ENCODE data around the gene SMIM15.

The SMIM15 gene

DNA sequence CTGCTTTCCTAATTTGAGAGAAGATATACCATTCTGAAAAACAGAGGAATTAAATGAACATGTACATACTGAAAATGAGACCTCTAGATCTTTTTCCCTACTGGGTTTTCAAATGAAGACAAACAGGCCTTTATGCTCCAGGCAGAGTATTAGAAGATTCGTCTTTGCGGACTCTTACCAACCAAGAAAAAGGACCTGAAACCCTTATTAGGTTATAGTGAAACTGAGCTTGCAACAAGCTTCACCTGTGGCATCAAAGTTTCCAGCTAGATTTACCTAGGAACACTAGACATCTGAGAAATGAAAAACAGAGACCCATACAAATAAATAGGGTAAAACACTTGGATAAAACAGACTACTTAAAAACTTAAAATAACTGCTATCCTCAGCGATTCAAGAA, 46.3 kb downstream of the SMIM15 start:
- TF ChIP-seq POLR2AphosphoS5 (IDR thresholded peaks at IDR 0.05; ENCODE audit: low read depth) (no peak), GABPA (IDR thresholded peaks at IDR 0.05; ENCODE audit: low read depth) (no peak), SPI1 (IDR thresholded peaks at IDR 0.05; ENCODE audit: borderline replicate concordance, low read depth) (no peak)
- TF ChIP-seq, protein P1, sequence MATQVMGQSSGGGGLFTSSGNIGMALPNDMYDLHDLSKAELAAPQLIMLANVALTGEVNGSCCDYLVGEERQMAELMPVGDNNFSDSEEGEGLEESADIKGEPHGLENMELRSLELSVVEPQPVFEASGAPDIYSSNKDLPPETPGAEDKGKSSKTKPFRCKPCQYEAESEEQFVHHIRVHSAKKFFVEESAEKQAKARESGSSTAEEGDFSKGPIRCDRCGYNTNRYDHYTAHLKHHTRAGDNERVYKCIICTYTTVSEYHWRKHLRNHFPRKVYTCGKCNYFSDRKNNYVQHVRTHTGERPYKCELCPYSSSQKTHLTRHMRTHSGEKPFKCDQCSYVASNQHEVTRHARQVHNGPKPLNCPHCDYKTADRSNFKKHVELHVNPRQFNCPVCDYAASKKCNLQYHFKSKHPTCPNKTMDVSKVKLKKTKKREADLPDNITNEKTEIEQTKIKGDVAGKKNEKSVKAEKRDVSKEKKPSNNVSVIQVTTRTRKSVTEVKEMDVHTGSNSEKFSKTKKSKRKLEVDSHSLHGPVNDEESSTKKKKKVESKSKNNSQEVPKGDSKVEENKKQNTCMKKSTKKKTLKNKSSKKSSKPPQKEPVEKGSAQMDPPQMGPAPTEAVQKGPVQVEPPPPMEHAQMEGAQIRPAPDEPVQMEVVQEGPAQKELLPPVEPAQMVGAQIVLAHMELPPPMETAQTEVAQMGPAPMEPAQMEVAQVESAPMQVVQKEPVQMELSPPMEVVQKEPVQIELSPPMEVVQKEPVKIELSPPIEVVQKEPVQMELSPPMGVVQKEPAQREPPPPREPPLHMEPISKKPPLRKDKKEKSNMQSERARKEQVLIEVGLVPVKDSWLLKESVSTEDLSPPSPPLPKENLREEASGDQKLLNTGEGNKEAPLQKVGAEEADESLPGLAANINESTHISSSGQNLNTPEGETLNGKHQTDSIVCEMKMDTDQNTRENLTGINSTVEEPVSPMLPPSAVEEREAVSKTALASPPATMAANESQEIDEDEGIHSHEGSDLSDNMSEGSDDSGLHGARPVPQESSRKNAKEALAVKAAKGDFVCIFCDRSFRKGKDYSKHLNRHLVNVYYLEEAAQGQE (IDR thresholded peaks at IDR 0.05; ENCODE audit: insufficient replicate concordance, low read depth) = no peak
- TF ChIP-seq, protein P2, sequence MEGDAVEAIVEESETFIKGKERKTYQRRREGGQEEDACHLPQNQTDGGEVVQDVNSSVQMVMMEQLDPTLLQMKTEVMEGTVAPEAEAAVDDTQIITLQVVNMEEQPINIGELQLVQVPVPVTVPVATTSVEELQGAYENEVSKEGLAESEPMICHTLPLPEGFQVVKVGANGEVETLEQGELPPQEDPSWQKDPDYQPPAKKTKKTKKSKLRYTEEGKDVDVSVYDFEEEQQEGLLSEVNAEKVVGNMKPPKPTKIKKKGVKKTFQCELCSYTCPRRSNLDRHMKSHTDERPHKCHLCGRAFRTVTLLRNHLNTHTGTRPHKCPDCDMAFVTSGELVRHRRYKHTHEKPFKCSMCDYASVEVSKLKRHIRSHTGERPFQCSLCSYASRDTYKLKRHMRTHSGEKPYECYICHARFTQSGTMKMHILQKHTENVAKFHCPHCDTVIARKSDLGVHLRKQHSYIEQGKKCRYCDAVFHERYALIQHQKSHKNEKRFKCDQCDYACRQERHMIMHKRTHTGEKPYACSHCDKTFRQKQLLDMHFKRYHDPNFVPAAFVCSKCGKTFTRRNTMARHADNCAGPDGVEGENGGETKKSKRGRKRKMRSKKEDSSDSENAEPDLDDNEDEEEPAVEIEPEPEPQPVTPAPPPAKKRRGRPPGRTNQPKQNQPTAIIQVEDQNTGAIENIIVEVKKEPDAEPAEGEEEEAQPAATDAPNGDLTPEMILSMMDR (IDR thresholded peaks at IDR 0.05; ENCODE audit: insufficient read depth, low read length) = no peak
- Histone ChIP-seq H3K27me3 (ENCODE audit: insufficient read depth, poor library complexity, severe bottlenecking) (no peaks in the 10 kb centered on the region), H3K27ac (replicated peaks) (no peak overlapping the region), H3K4me3 (replicated peaks; ENCODE audit: insufficient read depth, low read length) (no peak overlapping the region)
- no peak for DNase-seq (ENCODE audit: low read depth in 1 of 2, low spot score in 1 of 2)

DNA sequence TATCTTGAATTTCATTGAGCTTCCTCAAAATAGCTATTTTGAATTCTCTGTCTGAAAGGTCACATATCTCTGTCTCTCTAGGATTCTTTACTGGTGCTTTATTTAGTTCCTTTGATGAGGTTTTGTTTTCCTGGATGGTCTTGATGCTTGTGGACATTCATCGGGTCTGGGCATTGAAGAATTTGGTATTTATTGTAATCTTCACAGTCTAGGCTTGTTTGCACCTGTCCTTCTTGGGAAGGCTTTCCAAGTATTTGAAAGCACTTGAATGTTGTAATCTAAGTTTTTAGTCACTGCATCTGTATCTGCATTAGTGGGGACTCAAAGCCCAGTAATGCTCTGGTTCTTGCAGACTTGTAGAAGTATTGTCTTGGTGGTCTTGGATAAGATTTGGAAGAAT, 47.8 kb downstream of the SMIM15 start:
- no peaks in the 10 kb centered on the region for H3K27me3 ChIP-seq (ENCODE audit: insufficient read depth, poor library complexity, severe bottlenecking)
- no peak overlapping the region for H3K4me3 ChIP-seq (replicated peaks; ENCODE audit: insufficient read depth, low read length)
- H3K27ac ChIP-seq (replicated peaks) = no peak overlapping the region
- DNase-seq (ENCODE audit: low read depth in 1 of 2, low spot score in 1 of 2) = no peak
- TF ChIP-seq SPI1 (IDR thresholded peaks at IDR 0.05; ENCODE audit: borderline replicate concordance, low read depth) = no peak
- TF ChIP-seq, protein P2 (IDR thresholded peaks at IDR 0.05; ENCODE audit: insufficient read depth, low read length) = no peak
- TF ChIP-seq POLR2AphosphoS5 (IDR thresholded peaks at IDR 0.05; ENCODE audit: low read depth) = no peak
- TF ChIP-seq GABPA (IDR thresholded peaks at IDR 0.05; ENCODE audit: low read depth) = no peak
- TF ChIP-seq, protein P1 (IDR thresholded peaks at IDR 0.05; ENCODE audit: insufficient replicate concordance, low read depth) = no peak
